SK-N-SH (cell line): Measurements from ENCODE around the gene NOL4L. TPM values are rescaled to one million over a fixed set of nuclear protein-coding genes. Genes with fewer than 3 reads are reported as not detected.

ENCODE experiments used
- CTCF ChIA-PET: fragments of 300-600, 350-600 bp; formaldehyde crosslinking; extraction: SDS; loops from one replicate; lab custom pipeline; 2021; lab: Yijun Ruan, JAX
- POLR2A ChIA-PET: fragments of 350-600 bp; sonication (Branson Sonifier 250); formaldehyde crosslinking; extraction: SDS; loops from one replicate; lab custom pipeline; 2020; ENCODE audit warnings: antibody characterized with exemption, inconsistent platforms; lab: Yijun Ruan, JAX
- DNase-seq: peaks from one replicate; pipeline ENCODE4 v3.0.0; 2012
- H2AFZ ChIP-seq: fragments of 200-600 bp; sonication (generic); 2 replicates; pipeline ENCODE4 v1.8.1; 2016; ENCODE audit warnings: antibody characterized with exemption, mild to moderate bottlenecking, low read depth
- H3F3A ChIP-seq: fragments of 200-600 bp; sonication (generic); replicated peaks from 2 replicates; pipeline ENCODE3; 2016; ENCODE audit warnings: antibody characterized with exemption, mild to moderate bottlenecking; ENCODE audit not compliant: insufficient read depth
- H3K27ac ChIP-seq, 2 experiments: fragments of 200-500 bp in 1 of 2; fragments of 200-600 bp in 1 of 2; sonication (Bioruptor generic) in 1 of 2; sonication (generic), shearing (Covaris generic) in 1 of 2; 2 replicates each; pipeline versions ENCODE4 v1.5.1 to v1.6.1; 2014 to 2016; ENCODE audit warnings: low read depth in 2 of 2, inconsistent platforms in 1 of 2, low read length in 1 of 2, mild to moderate bottlenecking in 1 of 2, mixed read lengths in 1 of 2
- H3K27me3 ChIP-seq: fragments of 200-600 bp; sonication (generic), shearing (Covaris generic); 2 replicates; pipeline ENCODE4 v1.6.1; 2016; ENCODE audit warnings: mixed run types; ENCODE audit not compliant: insufficient read depth
- H3K36me3 ChIP-seq, 2 experiments: fragments of 200-500 bp in 1 of 2; fragments of 200-600 bp in 1 of 2; sonication (Bioruptor generic) in 1 of 2; sonication (generic) in 1 of 2; replicated peaks in 1 of 2; 2 replicates each; pipeline versions ENCODE3 to v1.5.1; 2014 to 2016; ENCODE audit warnings: low read length in 1 of 2, mild to moderate bottlenecking in 1 of 2; ENCODE audit not compliant: insufficient read depth in 2 of 2, control insufficient read depth in 1 of 2
- H3K4me1 ChIP-seq, 2 experiments: fragments of 200-500 bp in 1 of 2; fragments of 200-600 bp in 1 of 2; sonication (Bioruptor generic) in 1 of 2; sonication (generic), shearing (Covaris generic) in 1 of 2; 2 replicates each; pipeline versions ENCODE4 v1.5.1 to v1.6.1; 2014 to 2016; ENCODE audit warnings: low read depth in 1 of 2, low read length in 1 of 2, mixed run types in 1 of 2; ENCODE audit not compliant: insufficient read depth in 2 of 2, control insufficient read depth in 1 of 2
- H3K4me2 ChIP-seq: fragments of 200-600 bp; sonication (generic), shearing (Covaris generic); 2 replicates; pipeline ENCODE4 v1.6.1; 2017; ENCODE audit warnings: mixed run types
- H3K4me3 ChIP-seq, 2 experiments: fragments of 200-500 bp in 1 of 2; fragments of 200-600 bp in 1 of 2; sonication (Bioruptor generic) in 1 of 2; sonication (generic), shearing (Covaris generic) in 1 of 2; 2 replicates each; pipeline versions ENCODE4 v1.5.1 to v1.8.1; 2014 to 2016; ENCODE audit warnings: low read depth in 2 of 2, inconsistent platforms in 1 of 2, low read length in 1 of 2, mild to moderate bottlenecking in 1 of 2, mixed read lengths in 1 of 2, moderate library complexity in 1 of 2
- H3K79me2 ChIP-seq: fragments of 200-600 bp; sonication (generic); 2 replicates; pipeline ENCODE4 v1.8.1; 2017; ENCODE audit warnings: mild to moderate bottlenecking; ENCODE audit not compliant: insufficient read depth
- H3K9ac ChIP-seq: fragments of 200-600 bp; sonication (generic); 2 replicates; pipeline ENCODE4 v1.6.1; 2017; ENCODE audit warnings: mixed run types
- H3K9me2 ChIP-seq: fragments of 200-600 bp; sonication (generic); 2 replicates; pipeline ENCODE4 v1.6.1; 2017; ENCODE audit warnings: mixed run types
- H3K9me3 ChIP-seq: fragments of 200-600 bp; sonication (generic); 2 replicates; pipeline ENCODE4 v1.6.1; 2017; ENCODE audit warnings: mixed run types, mild to moderate bottlenecking, moderate library complexity
- H4K20me1 ChIP-seq: fragments of 200-600 bp; sonication (generic); 2 replicates; pipeline ENCODE4 v1.6.1; 2017; ENCODE audit warnings: mild to moderate bottlenecking, mixed run types; ENCODE audit not compliant: insufficient read depth
- CHD2 ChIP-seq: fragments of 150-350 bp; IDR thresholded peaks from 2 replicates; pipeline ENCODE4 v1.6.1; 2018; ENCODE audit warnings: low read length; ENCODE audit not compliant: partially characterized antibody
- EP300 ChIP-seq, 2 experiments: IDR thresholded peaks; 2 replicates each; pipeline versions ENCODE4 v1.4.0 to v1.6.1; 2012; ENCODE audit warnings: borderline replicate concordance in 1 of 2, low read depth in 1 of 2, low read length in 1 of 2
- EZH2phosphoT487 ChIP-seq: fragments of 200-600 bp; sonication (generic); IDR thresholded peaks from 2 replicates; pipeline ENCODE4 v1.6.1; 2017; ENCODE audit warnings: low read depth, mixed run types, mild to moderate bottlenecking, antibody characterized with exemption, moderate library complexity, borderline replicate concordance
- JUND ChIP-seq: IDR thresholded peaks from 2 replicates; pipeline ENCODE4 v1.4.0; 2012
- NRF1 ChIP-seq: IDR thresholded peaks from 2 replicates; pipeline ENCODE4 v1.6.1; 2012; ENCODE audit warnings: low read depth, mild to moderate bottlenecking, low read length
- POLR2AphosphoS5 ChIP-seq: IDR thresholded peaks from 2 replicates; pipeline ENCODE4 v1.6.1; 2012; ENCODE audit warnings: low read depth, low read length
- RAD21 ChIP-seq: IDR thresholded peaks from 2 replicates; pipeline ENCODE4 v1.6.1; 2012; ENCODE audit warnings: mild to moderate bottlenecking, low read length
- RXRA ChIP-seq: IDR thresholded peaks from 2 replicates; pipeline ENCODE4 v1.4.0; 2012; ENCODE audit warnings: low read depth, mild to moderate bottlenecking, borderline replicate concordance
- TAF1 ChIP-seq: IDR thresholded peaks from 2 replicates; pipeline ENCODE4 v1.6.1; 2012; ENCODE audit warnings: low read depth, mild to moderate bottlenecking, low read length, moderate library complexity, borderline replicate concordance
- TEAD4 ChIP-seq: IDR thresholded peaks from 2 replicates; pipeline ENCODE4 v1.4.0; 2012; ENCODE audit warnings: mild to moderate bottlenecking, borderline replicate concordance; ENCODE audit not compliant: insufficient read depth
- WGBS: methylation state at CpG from one replicate; pipeline ENCODE4 v1.1.6; 2017; ENCODE audit warnings: low lambda C conversion rate; 5-methylcytosine and 5-hydroxymethylcytosine counted together
- polyA plus RNA-seq, 3 experiments: library from polyadenylated mRNA; depleted of rRNA; stranded (reverse); fragments of >200 nt; gene quantifications; 2 replicates each; pipeline ENCODE4 v1.2.3, GENCODE V29; 2012
- TF ChIP-seq, protein P1 (sequence below): fragments of 200-600 bp; sonication (generic); IDR thresholded peaks from 2 replicates; pipeline ENCODE4 v1.6.1; 2017; ENCODE audit warnings: antibody characterized with exemption, mild to moderate bottlenecking, moderate library complexity
- TF ChIP-seq, protein P2 (sequence below): IDR thresholded peaks from 2 replicates; pipeline ENCODE4; 2012
- TF ChIP-seq, protein P3 (sequence below): fragments of 150-350 bp; IDR thresholded peaks from 2 replicates; pipeline ENCODE4 v1.6.1; 2017; ENCODE audit warnings: antibody characterized with exemption, low read length, low read depth, borderline replicate concordance
- TF ChIP-seq, protein P4 (sequence below): IDR thresholded peaks from 2 replicates; pipeline ENCODE4 v1.4.0; 2012; ENCODE audit warnings: low read depth

Gene NOL4L
- polyA plus RNA-seq, 1 of the 3 experiments (the other 2 are of a cell fraction) = 14.3 TPM

DNA sequence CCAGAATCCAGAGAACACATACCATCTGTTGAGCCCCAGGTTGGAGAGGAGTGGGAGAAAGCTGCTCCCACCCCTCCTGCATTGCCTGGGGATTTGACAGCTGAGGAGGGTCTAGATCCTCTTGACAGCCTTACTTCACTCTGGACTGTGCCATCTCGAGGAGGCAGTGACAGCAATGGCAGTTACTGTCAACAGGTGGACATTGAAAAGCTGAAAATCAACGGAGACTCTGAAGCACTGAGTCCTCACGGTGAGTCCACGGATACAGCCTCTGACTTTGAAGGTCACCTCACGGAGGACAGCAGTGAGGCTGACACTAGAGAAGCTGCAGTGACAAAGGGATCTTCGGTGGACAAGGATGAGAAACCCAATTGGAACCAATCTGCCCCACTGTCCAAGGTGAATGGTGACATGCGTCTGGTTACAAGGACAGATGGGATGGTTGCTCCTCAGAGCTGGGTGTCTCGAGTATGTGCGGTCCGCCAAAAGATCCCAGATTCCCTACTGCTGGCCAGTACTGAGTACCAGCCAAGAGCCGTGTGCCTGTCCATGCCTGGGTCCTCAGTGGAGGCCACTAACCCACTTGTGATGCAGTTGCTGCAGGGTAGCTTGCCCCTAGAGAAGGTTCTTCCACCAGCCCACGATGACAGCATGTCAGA is 149.6 kb downstream of the NOL4L start:
- TF ChIP-seq EZH2phosphoT487 (no peak), CHD2 (no peak), NRF1 (no peak), RAD21 (no peak), JUND (no peak), TAF1 (no peak), EP300 (IDR thresholded peaks at IDR 0.05; ENCODE audit: borderline replicate concordance in 1 of 2, low read depth in 1 of 2, low read length in 1 of 2) (no peak), POLR2AphosphoS5 (no peak), TEAD4 (no peak)
- TF ChIP-seq, protein P1, sequence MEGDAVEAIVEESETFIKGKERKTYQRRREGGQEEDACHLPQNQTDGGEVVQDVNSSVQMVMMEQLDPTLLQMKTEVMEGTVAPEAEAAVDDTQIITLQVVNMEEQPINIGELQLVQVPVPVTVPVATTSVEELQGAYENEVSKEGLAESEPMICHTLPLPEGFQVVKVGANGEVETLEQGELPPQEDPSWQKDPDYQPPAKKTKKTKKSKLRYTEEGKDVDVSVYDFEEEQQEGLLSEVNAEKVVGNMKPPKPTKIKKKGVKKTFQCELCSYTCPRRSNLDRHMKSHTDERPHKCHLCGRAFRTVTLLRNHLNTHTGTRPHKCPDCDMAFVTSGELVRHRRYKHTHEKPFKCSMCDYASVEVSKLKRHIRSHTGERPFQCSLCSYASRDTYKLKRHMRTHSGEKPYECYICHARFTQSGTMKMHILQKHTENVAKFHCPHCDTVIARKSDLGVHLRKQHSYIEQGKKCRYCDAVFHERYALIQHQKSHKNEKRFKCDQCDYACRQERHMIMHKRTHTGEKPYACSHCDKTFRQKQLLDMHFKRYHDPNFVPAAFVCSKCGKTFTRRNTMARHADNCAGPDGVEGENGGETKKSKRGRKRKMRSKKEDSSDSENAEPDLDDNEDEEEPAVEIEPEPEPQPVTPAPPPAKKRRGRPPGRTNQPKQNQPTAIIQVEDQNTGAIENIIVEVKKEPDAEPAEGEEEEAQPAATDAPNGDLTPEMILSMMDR = no peak
- TF ChIP-seq, protein P2, sequence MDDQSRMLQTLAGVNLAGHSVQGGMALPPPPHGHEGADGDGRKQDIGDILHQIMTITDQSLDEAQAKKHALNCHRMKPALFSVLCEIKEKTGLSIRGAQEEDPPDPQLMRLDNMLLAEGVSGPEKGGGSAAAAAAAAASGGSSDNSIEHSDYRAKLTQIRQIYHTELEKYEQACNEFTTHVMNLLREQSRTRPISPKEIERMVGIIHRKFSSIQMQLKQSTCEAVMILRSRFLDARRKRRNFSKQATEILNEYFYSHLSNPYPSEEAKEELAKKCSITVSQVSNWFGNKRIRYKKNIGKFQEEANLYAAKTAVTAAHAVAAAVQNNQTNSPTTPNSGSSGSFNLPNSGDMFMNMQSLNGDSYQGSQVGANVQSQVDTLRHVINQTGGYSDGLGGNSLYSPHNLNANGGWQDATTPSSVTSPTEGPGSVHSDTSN = no peak
- TF ChIP-seq, all 33 proteins: peak for 0
- Histone ChIP-seq H2AFZ (no peak overlapping the region), H3K79me2 (peaks cover 18% of the 10 kb centered on the region; the same call in 1 of the 2 replicates), H3K4me1 (no peaks in the 10 kb centered on the region; a peak in 1 of 4 replicates), H3K4me3 (no peak overlapping the region), H3K9me3 (no peaks in the 10 kb centered on the region), H3K27me3 (no peaks in the 10 kb centered on the region), H3K9me2 (no peaks in the 10 kb centered on the region), H3K36me3 (peaks cover 72 to 99% of the 10 kb centered on the region in 2 experiments), H3K27ac (no peak overlapping the region; a peak in 1 of 4 replicates), H4K20me1 (peaks cover 14% of the 10 kb centered on the region), H3K9ac (no peak overlapping the region), H3F3A (peaks cover 17% of the 10 kb centered on the region), H3K4me2 (no peak overlapping the region)
- POLR2A ChIA-PET = no interaction called here
- peak; percentile 11 for DNase-seq
- 90% methylated on average over 9 of the region's 12 CpGs for WGBS
- CTCF ChIA-PET = interaction anchor here (0.9 to 1.5 kb wide), 3 partner anchors 11 to 20 kb away, joined by 3 read pairs; no protein-coding TSS in a partner anchor

DNA sequence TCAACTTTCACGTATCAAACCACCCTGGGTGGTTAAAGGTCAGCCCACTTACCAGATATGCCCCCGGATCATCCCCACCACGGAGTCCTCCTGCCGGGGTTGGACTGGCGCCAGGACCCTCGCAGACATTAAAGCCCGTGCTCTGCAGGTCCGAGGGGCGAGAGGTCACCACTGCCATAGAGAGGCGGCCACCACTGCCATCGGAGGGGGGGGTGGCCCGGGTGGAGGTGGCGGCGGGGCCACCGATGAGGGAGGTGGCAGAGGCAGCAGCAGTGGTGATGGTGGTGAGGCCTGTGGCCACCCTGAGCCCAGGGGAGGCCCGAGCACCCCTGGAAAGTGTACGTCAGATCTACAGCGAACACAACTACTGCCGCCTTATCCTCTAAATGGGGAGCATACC is 150.7 kb downstream of the NOL4L start:
- H3K4me1 ChIP-seq = no peaks in the 10 kb centered on the region
- H3K9ac ChIP-seq = no peak overlapping the region
- no peaks in the 10 kb centered on the region for H3K9me3 ChIP-seq
- peak; percentile 17 for DNase-seq
- no peaks in the 10 kb centered on the region for H3K9me2 ChIP-seq
- no peak overlapping the region; a peak in 1 of 4 replicates for H3K27ac ChIP-seq
- H3K79me2 ChIP-seq = peaks cover 18% of the 10 kb centered on the region; the same call in 1 of the 2 replicates
- WGBS = 86% methylated on average over 8 of the region's 19 CpGs
- ChIA-PET CTCF (no interaction called here), POLR2A (no interaction called here)
- peaks cover 14% of the 10 kb centered on the region for H3F3A ChIP-seq
- peaks cover 14% of the 10 kb centered on the region for H4K20me1 ChIP-seq
- H3K4me2 ChIP-seq = no peak overlapping the region
- peaks cover 81 to 100% of the 10 kb centered on the region in 2 experiments for H3K36me3 ChIP-seq
- H2AFZ ChIP-seq = no peak overlapping the region
- H3K27me3 ChIP-seq = no peaks in the 10 kb centered on the region
- TF ChIP-seq EP300 (IDR thresholded peaks at IDR 0.05; ENCODE audit: borderline replicate concordance in 1 of 2, low read depth in 1 of 2, low read length in 1 of 2) (no peak), RXRA (no peak), RAD21 (no peak), EZH2phosphoT487 (no peak)
- TF ChIP-seq, protein P3, sequence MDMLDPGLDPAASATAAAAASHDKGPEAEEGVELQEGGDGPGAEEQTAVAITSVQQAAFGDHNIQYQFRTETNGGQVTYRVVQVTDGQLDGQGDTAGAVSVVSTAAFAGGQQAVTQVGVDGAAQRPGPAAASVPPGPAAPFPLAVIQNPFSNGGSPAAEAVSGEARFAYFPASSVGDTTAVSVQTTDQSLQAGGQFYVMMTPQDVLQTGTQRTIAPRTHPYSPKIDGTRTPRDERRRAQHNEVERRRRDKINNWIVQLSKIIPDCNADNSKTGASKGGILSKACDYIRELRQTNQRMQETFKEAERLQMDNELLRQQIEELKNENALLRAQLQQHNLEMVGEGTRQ = no peak
- TF ChIP-seq, protein P4, sequence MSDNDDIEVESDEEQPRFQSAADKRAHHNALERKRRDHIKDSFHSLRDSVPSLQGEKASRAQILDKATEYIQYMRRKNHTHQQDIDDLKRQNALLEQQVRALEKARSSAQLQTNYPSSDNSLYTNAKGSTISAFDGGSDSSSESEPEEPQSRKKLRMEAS = no peak
- TF ChIP-seq, all 33 proteins: peak for 0
- no peak overlapping the region for H3K4me3 ChIP-seq
